Measurements from ENCODE around the gene ZNG1F.
"Not testable (repeated sequence)": the region's sequence is repeated elsewhere in the genome, so short reads cannot be mapped to it uniquely, and the experiment has no call there.

ZNG1F gene

DNA sequence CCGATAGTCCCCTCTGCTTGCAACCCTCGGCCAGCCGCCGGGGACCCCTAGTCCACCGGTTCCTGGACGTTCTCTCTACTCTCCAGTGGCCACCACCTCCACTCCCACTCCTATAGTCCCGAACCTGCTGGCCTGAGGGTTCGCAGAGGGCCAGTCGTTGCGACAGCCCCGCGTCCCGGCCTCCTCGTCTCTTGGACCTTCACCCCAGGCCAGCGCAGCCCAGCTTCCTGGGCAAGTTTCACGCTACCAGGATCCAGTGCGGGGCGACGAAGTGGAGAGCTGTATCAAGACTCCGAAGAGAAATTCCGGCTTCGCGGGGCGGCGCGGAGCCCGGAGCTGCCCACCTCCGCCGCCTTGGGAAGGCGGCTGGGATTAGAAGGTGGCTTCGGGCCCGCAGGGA is 65.7 kb downstream of the ZNG1F start:
- DNase-seq (ENCODE audit: low spot score), result not testable (repeated sequence)

- DNase-seq (ENCODE audit: low spot score), result not testable (repeated sequence)
Observed at GRCh38 chr9:41120696-41121095, 68.4 kb downstream of the ZNG1F start.

- not testable (repeated sequence) for DNase-seq (ENCODE audit: low spot score)
Observed at GRCh38 chr9:41119719-41120118, 69.4 kb downstream of the ZNG1F start.

DNA sequence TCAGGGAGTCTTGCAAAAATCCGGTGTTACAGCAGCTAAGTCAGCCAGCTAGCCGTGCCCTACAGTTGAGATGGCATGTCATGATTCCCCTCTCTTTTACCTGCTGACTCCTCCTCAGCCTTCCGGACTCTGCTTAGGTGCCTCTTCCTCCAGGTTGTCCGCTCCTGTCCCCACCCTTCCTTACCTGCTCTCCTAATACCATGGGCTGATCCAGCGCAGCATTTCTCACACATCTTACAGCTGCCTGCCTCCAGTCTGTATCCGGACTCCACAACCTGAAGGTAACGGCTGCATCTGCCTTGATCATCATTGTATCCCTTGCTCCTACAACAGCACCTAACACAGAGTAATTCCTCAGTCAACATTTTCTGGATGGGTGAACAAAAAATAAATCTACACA is 69.8 kb downstream of the ZNG1F start:
- DNase-seq (ENCODE audit: low spot score), result not testable (repeated sequence)

GRCh38 chr9:41113348-41113747 is 75.8 kb downstream of the ZNG1F start:
- DNase-seq (ENCODE audit: low spot score), result not testable (repeated sequence)

DNA sequence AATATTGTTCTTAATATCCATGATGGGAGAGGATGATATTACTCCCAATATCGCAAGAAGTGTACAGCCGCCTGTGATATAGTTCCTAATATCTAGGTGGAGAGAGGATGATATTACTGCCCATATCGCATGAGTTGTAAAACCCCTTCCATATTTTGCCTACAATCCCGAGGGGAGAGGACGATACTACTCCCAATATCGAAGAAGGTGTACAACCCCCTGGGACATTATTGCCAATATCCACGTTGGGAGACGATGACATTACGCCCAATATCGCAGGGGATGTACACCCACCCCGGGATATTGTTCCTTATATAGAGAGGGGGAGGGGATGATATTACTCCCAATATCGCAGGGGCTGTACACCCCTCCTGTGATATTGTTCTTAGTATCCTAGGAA is 77.7 kb downstream of the ZNG1F start:
- DNase-seq (ENCODE audit: low spot score), result not testable (repeated sequence)

DNA sequence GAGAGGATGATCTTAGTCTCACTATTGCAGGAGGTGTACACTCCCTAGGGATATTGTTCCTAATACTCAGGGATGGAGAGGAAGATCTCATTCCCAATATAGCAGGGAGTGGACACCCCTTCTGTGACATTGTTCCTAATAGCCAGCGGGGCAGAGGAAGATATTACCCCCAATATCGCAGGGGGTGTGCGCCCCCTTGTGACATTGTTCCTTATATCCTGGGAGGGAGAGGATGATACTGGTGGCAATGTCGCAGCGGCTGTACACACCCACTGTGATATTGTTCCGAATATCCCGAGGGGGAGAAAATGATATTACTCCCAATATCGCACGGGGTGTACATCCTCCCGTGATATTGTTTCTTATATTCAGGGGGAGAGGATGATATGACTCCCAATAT is 78.2 kb downstream of the ZNG1F start:
- DNase-seq (ENCODE audit: low spot score), result not testable (repeated sequence)

GRCh38 chr9:41109253-41109652 is 79.9 kb downstream of the ZNG1F start:
- not testable (repeated sequence) for DNase-seq (ENCODE audit: low spot score)

DNA sequence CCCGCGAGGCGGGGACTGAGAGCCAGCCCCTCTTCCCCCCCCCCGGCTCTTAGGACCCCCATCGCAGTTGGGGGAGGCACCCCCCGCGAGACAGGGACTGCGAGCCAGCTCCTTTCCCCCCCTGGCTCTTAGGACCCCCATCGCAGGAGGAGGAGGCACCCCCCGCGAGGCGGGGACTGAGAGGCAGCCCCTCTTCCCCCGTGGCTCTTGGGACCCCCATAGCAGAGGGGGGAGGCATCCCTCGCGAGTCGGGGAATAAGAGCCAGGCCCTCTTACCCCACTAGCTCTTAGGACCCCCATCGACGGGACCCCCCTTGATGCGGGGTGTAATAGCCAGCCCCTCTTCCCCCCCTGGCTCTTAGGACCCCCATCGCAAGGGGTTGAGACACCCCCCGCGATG is 80.3 kb downstream of the ZNG1F start:
- not testable (repeated sequence) for DNase-seq (ENCODE audit: low spot score)

- not testable (repeated sequence) for DNase-seq (ENCODE audit: low spot score)
Observed at GRCh38 chr9:41106472-41107116, 82.5 kb downstream of the ZNG1F start.

- DNase-seq (ENCODE audit: low spot score), result not testable (repeated sequence)
Observed at GRCh38 chr9:41105557-41106253, 83.4 kb downstream of the ZNG1F start.

- not testable (repeated sequence) for DNase-seq (ENCODE audit: low spot score)
Observed at GRCh38 chr9:41104542-41104941, 84.6 kb downstream of the ZNG1F start.

DNA sequence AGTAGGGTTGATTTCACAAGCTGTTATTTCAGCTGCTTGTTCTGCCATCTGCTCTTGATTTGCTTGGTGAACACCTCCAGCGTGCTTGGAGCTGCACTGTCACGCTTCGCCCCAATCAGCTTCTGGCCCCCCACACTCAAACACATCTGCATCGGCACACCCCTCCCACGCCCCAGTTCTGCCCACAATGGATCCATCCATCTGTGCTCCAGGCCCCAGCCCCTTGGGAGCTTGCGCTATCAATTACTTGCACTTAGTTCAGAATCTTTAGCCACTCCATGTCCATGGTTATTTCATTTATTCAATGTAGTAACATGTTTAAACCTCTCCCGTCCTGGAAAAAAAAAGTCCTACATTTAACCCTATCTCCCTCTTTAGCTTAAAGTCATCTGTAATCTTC is 88.6 kb downstream of the ZNG1F start:
- DNase-seq (ENCODE audit: low spot score), result not testable (repeated sequence)

GRCh38 chr9:41098759-41099158 is 90.4 kb downstream of the ZNG1F start:
- DNase-seq (ENCODE audit: low spot score), result not testable (repeated sequence)

- DNase-seq (ENCODE audit: low spot score), result not testable (repeated sequence)
Observed at GRCh38 chr9:41095060-41095459, 94.1 kb downstream of the ZNG1F start.

DNA sequence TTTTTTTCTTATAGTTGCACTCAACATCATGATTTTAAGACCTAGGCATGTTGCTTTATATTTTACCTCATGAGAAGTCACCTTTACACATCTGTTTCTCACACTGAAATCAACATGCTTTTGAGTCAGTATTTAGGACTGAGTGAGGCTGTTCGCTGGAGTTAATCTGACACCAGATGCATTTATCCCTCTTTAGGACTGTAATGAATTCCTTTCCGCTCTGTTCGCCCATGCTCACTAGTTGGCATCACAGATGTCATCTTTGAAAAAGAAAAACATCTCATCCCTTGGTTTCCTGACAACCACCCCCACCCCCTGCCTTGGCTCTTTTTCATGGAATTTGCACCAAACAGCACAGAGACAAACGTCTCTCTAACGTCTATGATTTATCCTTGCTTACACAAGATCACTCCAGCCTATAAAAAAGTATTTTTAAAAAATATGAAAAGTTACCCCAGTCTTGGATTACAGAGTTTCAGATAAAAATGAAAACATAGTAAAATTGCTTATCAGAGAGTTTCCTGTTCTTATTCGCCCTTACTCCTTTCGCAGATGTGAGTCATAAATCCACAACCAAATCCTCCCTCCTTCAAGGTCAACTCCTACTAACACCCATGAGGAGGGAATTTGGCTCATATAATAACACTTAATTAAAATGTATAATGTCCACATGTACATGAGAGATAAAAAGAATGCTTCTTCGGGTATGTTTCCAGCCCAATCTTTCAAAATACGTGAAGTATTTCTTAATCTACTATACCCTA is 94.9 kb downstream of the ZNG1F start:
- not testable (repeated sequence) for DNase-seq (ENCODE audit: low spot score)

DNA sequence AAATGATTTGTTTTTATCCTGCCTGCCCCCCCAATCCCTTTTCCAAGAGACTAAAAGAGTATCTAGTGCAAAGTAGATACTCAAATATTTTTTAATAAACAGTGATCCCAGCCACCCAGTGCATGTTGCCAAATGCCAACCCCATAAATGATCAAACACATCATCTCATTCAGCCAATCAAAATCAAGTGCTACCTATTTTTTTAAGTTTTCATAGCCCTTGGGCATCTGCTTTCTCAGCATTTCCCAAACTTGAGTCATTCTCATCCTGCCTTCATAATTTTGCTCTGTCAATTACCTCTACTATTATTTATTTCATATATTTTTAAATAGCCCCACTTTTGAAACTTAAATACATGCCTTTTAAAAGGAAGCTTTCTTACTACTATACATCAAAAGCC is 98.2 kb downstream of the ZNG1F start:
- not testable (repeated sequence) for DNase-seq (ENCODE audit: low spot score)

GRCh38 chr9:41090386-41090785 is 98.7 kb downstream of the ZNG1F start:
- not testable (repeated sequence) for DNase-seq (ENCODE audit: low spot score)

- DNase-seq (ENCODE audit: low spot score), result not testable (repeated sequence)
Observed at GRCh38 chr9:41088450-41089059, 100.6 kb downstream of the ZNG1F start.

DNA sequence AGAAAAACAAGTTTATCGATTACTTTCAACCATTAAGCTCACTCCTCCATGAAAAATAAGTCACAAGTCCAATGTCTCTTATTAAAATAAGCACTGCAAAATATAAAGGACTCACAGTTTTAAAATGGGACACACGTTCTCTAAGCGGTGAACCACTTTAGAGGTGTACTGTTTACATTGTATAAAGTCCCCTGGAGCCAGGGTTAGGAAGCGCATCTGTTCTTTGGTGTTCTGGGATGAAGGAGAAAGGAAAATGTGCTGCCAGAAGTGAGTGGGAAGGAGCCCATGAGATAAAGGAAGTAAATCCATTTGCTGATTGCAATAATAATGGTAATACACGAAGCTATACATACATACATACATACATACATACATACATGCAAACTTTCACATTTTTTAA is 101.2 kb downstream of the ZNG1F start:
- DNase-seq (ENCODE audit: low spot score), result not testable (repeated sequence)

- DNase-seq (ENCODE audit: low spot score), result not testable (repeated sequence)
Observed at GRCh38 chr9:41087157-41087780, 101.8 kb downstream of the ZNG1F start.

DNA sequence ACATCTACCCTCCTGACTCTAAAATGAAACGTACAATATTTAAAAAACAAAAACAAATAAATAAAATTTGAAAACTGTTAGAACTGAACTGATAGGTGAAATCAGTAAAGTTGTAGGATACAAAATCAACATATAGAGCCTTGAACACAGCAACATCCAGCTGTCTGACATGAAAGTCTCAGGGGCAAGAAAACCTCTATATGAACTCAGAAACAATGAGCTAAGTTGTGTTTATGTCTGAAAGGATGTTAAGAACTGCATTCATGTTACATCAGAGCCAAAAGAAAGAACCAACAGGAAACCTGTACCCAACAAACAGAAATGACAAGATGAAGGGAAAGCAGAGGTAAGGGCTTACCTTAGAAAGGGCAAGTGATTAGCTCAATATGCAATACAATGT is 102.4 kb downstream of the ZNG1F start:
- not testable (repeated sequence) for DNase-seq (ENCODE audit: low spot score)
